Measurements from ENCODE around the gene NOS1AP. TPM values are rescaled to one million over a fixed set of nuclear protein-coding genes. Genes with fewer than 3 reads are reported as not detected.
A peak's percentile ranks its signal among the peaks of the same experiment; 100 is the strongest.

Gene NOS1AP
- total and polyA plus RNA-seq, 8 donors: 0.25 to 13.8 (median 6.2) TPM

DNA sequence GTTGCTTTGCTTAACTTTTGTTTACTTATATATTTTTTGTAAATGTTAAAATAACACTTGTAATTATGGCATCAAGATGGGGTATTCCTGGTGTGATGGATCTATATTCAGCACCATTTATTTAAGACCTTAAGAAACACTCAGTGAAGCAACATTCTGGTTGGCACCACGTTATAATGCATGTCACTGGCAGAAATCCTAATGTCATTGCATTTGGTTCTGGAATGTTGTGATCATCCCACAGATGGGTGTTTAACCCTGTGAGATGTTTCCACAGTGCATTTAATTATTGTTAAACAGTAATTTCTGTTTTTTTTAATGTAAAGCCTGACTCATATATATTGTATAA, 116.5 kb downstream of the NOS1AP start:
- Histone ChIP-seq H3K27ac (no peak overlapping the region), H3K36me3 (no peaks in the 10 kb centered on the region), H3K4me1 (peaks cover 1 to 50% (median 24%) of the 10 kb centered on the region in 4 donors), H3K27me3 (no peaks in the 10 kb centered on the region), H3K4me3 (no peak overlapping the region), H3K9me3 (no peaks in the 10 kb centered on the region)
- WGBS, 5 donors: 0 to 76% (median 41%) methylated on average over 1 of the region's 1 CpG
- intact Hi-C loops (cut with DNase I; ENCODE audit: low total_unique reads): no loop called here
- TF ChIP-seq EP300 (IDR thresholded peaks at IDR 0.05) (no peak), POLR2AphosphoS5 (IDR thresholded peaks at IDR 0.05) (no peak), POLR2A (IDR thresholded peaks at IDR 0.05) (no peak)
- TF ChIP-seq, protein P1, sequence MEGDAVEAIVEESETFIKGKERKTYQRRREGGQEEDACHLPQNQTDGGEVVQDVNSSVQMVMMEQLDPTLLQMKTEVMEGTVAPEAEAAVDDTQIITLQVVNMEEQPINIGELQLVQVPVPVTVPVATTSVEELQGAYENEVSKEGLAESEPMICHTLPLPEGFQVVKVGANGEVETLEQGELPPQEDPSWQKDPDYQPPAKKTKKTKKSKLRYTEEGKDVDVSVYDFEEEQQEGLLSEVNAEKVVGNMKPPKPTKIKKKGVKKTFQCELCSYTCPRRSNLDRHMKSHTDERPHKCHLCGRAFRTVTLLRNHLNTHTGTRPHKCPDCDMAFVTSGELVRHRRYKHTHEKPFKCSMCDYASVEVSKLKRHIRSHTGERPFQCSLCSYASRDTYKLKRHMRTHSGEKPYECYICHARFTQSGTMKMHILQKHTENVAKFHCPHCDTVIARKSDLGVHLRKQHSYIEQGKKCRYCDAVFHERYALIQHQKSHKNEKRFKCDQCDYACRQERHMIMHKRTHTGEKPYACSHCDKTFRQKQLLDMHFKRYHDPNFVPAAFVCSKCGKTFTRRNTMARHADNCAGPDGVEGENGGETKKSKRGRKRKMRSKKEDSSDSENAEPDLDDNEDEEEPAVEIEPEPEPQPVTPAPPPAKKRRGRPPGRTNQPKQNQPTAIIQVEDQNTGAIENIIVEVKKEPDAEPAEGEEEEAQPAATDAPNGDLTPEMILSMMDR (IDR thresholded peaks at IDR 0.05): no peak
- no peak for DNase-seq

DNA sequence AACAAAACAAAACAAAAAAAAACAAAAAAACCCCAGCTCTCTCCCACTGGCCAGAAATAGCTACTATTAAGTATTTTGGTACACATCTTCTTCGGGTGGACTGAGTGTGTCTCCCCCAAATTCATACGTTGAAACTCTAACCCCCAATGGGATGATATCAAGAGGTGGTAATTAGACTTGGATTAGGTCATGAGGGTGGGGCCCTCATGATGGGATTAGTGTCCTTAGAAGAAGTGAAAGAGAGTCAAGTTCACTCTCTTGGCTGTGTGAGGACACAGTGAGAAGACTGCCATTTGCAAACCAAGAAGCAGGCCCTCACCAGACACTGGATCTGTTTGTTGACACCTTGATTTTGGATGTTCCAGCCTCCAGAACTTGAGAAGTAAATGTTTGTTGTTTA, 116.9 kb downstream of the NOS1AP start:
- no peak overlapping the region for H3K27ac ChIP-seq
- no peaks in the 10 kb centered on the region for H3K9me3 ChIP-seq
- DNase-seq: no peak
- no peaks in the 10 kb centered on the region for H3K27me3 ChIP-seq
- no peak overlapping the region for H3K4me3 ChIP-seq
- peaks cover 4 to 54% (median 28%) of the 10 kb centered on the region in 4 donors for H3K4me1 ChIP-seq
- intact Hi-C loops (cut with DNase I; ENCODE audit: low total_unique reads): no loop called here
- TF ChIP-seq, protein P1 (IDR thresholded peaks at IDR 0.05): no peak
- no peak for TF ChIP-seq POLR2AphosphoS5 (IDR thresholded peaks at IDR 0.05)
- no peak for TF ChIP-seq POLR2A (IDR thresholded peaks at IDR 0.05)
- no peak for TF ChIP-seq EP300 (IDR thresholded peaks at IDR 0.05)
- 47 to 94% (median 70%) methylated on average over 2 of the region's 2 CpGs for WGBS, 5 donors
- no peaks in the 10 kb centered on the region for H3K36me3 ChIP-seq

DNA sequence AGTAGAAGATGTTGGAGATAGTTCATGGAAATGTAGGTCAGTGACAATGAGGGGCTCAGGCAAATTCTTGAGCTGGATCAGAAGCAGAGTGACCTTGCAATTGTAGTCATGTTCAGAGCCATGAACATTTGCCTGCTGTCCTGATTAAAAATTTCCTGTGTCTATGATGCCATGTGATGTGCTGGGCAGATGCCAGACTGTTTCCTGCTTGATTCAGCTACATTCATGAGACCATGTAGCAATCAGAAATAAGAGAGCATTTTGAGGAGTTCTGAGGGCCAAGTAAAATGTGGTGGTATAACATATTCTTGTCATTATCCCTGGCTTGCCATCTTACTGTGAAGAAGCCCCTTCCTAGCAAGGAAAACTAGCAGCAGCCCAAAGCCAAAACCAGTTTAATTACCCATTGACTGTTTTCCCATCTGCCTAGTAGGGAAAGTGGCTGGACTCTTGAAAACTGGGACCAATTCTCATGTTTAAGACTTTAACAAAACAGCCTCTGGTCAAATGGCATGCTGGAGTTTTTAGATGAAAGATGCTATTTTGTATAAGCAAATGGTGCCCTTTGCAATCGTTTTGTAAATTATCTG, 118.3 kb downstream of the NOS1AP start:
- TF ChIP-seq POLR2A (IDR thresholded peaks at IDR 0.05): no peak
- TF ChIP-seq, protein P1 (IDR thresholded peaks at IDR 0.05): no peak
- TF ChIP-seq EP300 (IDR thresholded peaks at IDR 0.05): no peak
- no peak for TF ChIP-seq POLR2AphosphoS5 (IDR thresholded peaks at IDR 0.05)
- no peak for DNase-seq
- H3K9me3 ChIP-seq: no peaks in the 10 kb centered on the region
- H3K4me3 ChIP-seq: no peak overlapping the region
- H3K36me3 ChIP-seq: no peaks in the 10 kb centered on the region
- intact Hi-C loops (cut with DNase I; ENCODE audit: low total_unique reads): no loop called here
- peaks cover 6 to 68% (median 42%) of the 10 kb centered on the region in 4 donors for H3K4me1 ChIP-seq
- H3K27ac ChIP-seq: peak overlapping the region in 1 of 5 donors; percentile 59
- 56 to 84% (median 61%) methylated on average over 1 of the region's 1 CpG for WGBS, 5 donors
- H3K27me3 ChIP-seq: no peaks in the 10 kb centered on the region

DNA sequence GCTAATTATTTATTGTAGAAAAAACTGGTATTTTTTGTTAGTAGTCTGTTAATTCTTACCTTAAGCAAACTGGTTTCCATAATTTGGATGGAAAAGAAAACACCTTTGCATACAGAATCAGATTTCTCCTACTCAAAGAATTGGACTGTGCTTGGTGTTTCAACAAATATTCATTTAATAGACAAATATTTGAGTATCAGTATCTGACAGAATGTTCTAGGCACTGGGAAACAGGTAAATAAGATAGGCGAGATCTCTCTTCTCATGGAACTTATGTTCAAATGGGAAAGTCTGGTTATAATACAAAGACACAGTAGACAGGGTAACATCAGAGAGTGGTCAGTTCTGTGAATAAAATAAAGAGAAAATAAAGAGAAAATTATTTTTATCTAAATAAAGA, 119.9 kb downstream of the NOS1AP start:
- H3K4me1 ChIP-seq: peaks cover 20 to 76% (median 58%) of the 10 kb centered on the region in 4 donors
- intact Hi-C loops (cut with DNase I; ENCODE audit: low total_unique reads): no loop called here
- TF ChIP-seq POLR2A (IDR thresholded peaks at IDR 0.05): no peak
- TF ChIP-seq, protein P1 (IDR thresholded peaks at IDR 0.05): no peak
- no peak for TF ChIP-seq POLR2AphosphoS5 (IDR thresholded peaks at IDR 0.05)
- TF ChIP-seq EP300 (IDR thresholded peaks at IDR 0.05): no peak
- H3K27ac ChIP-seq: peak overlapping the region; percentile 30 to 59 (median 48)
- H3K27me3 ChIP-seq: no peaks in the 10 kb centered on the region
- no peaks in the 10 kb centered on the region for H3K36me3 ChIP-seq
- WGBS, 5 donors: 31 to 61% (median 42%) methylated on average over 1 of the region's 1 CpG
- H3K9me3 ChIP-seq: no peaks in the 10 kb centered on the region
- DNase-seq: no peak
- H3K4me3 ChIP-seq: no peak overlapping the region

Data from stomach (tissue), 9 donors.